Fibroblast of skin of back (primary cell): Measurements from ENCODE around the gene PRDM11.

Experiments used
- DNase-seq: peaks from one replicate; pipeline ENCODE4 v3.0.0-alpha.2; 2013

PRDM11 gene

GRCh38 chr11:45142241-45143055 lies 4.0 kb upstream of the PRDM11 start:
- DNase-seq: peak; percentile 17

GRCh38 chr11:45143494-45143893 lies 2.9 kb upstream of the PRDM11 start:
- no peak for DNase-seq

GRCh38 chr11:45144126-45145082 lies 2.0 kb upstream of the PRDM11 start:
- no peak for DNase-seq

- DNase-seq: no peak
These were observed 1.4 kb upstream of the PRDM11 start for GRCh38 chr11:45145083-45145378.

- DNase-seq: peak; percentile 56
These were observed 914 bp upstream of the PRDM11 start for GRCh38 chr11:45145379-45146071.

- DNase-seq: peak; percentile 97
These were observed 734 bp downstream of the PRDM11 start for GRCh38 chr11:45147017-45147728.

- DNase-seq: no peak
These were observed 1.6 kb downstream of the PRDM11 start for GRCh38 chr11:45147891-45148675.

- DNase-seq: no peak
These were observed 3.1 kb downstream of the PRDM11 start for GRCh38 chr11:45149483-45150056.

- DNase-seq: no peak
These were observed 3.9 kb downstream of the PRDM11 start for GRCh38 chr11:45150301-45150700.

- DNase-seq: no peak
These were observed 4.5 kb downstream of the PRDM11 start for GRCh38 chr11:45150943-45151342.

GRCh38 chr11:45151362-45151982 lies 5.0 kb downstream of the PRDM11 start:
- DNase-seq: no peak

GRCh38 chr11:45152740-45153595 lies 6.5 kb downstream of the PRDM11 start:
- DNase-seq: no peak

GRCh38 chr11:45154276-45154675 lies 7.8 kb downstream of the PRDM11 start:
- no peak for DNase-seq

GRCh38 chr11:45155058-45155551 lies 8.7 kb downstream of the PRDM11 start:
- DNase-seq: no peak

- no peak for DNase-seq
These were observed 9.3 kb downstream of the PRDM11 start for GRCh38 chr11:45155627-45156180.

- no peak for DNase-seq
These were observed 9.8 kb downstream of the PRDM11 start for GRCh38 chr11:45156201-45156600.

- DNase-seq: no peak
These were observed 10.3 kb downstream of the PRDM11 start for GRCh38 chr11:45156741-45157140.

- no peak for DNase-seq
These were observed 11.1 kb downstream of the PRDM11 start for GRCh38 chr11:45157247-45158209.
